Muscle layer of duodenum (tissue), 2 donors: ENCODE results near the gene THSD8.
"Not testable (repeated sequence)": the region's sequence is repeated elsewhere in the genome, so short reads cannot be mapped to it uniquely, and the experiment has no call there.

Source experiments
- H3K27ac ChIP-seq: one replicate; pipeline ENCODE4 v1.7.0; 2013; ENCODE audit warnings: mild to moderate bottlenecking, low read length
- H3K27me3 ChIP-seq: one replicate; pipeline ENCODE4 v1.7.0; 2013; ENCODE audit warnings: low read depth, mild to moderate bottlenecking, control low read depth, low read length
- H3K36me3 ChIP-seq, 2 donors: one replicate each; pipeline ENCODE4 v1.7.0; 2013; ENCODE audit warnings: low read length in 2 of 2, control low read depth in 1 of 2, mild to moderate bottlenecking in 1 of 2; ENCODE audit not compliant: insufficient read depth in 2 of 2, control insufficient read depth in 1 of 2
- H3K4me1 ChIP-seq, 2 donors: one replicate each; pipeline ENCODE4 v1.7.0; 2013; ENCODE audit warnings: low read length in 2 of 2, mild to moderate bottlenecking in 2 of 2, control low read depth in 1 of 2, moderate library complexity in 1 of 2; ENCODE audit not compliant: insufficient read depth in 2 of 2, control insufficient read depth in 1 of 2
- H3K4me3 ChIP-seq, 2 donors: one replicate each; pipeline ENCODE4 v1.7.0; 2013; ENCODE audit warnings: low read length in 2 of 2, low read depth in 1 of 2, mild to moderate bottlenecking in 1 of 2
- H3K9me3 ChIP-seq, 2 donors: one replicate each; pipeline ENCODE4 v1.7.0; 2013; ENCODE audit warnings: low read length in 2 of 2, control low read depth in 1 of 2, mild to moderate bottlenecking in 1 of 2; ENCODE audit not compliant: control insufficient read depth in 1 of 2
- donor health status: healthy.

THSD8 gene

GRCh38 chr19:12837225-12837624, 35.4 kb downstream of the THSD8 start:
- H3K27me3 ChIP-seq: peaks cover 83% of the 10 kb centered on the region
- peaks cover 0 to 42% of the 10 kb centered on the region in 2 donors for H3K4me1 ChIP-seq
- H3K4me3 ChIP-seq: no peak overlapping the region
- no peaks in the 10 kb centered on the region for H3K36me3 ChIP-seq
- H3K9me3 ChIP-seq: no peaks in the 10 kb centered on the region
- H3K27ac ChIP-seq: no peak overlapping the region

GRCh38 chr19:12838182-12838885, 36.5 kb downstream of the THSD8 start, which contains the start of gene MAST1:
MAST1 (plus strand) TSS chr19:12838515; CDS start chr19:12838573, 58 bp downstream.
- Histone ChIP-seq H3K36me3 (no peaks in the 10 kb centered on the region), H3K4me3 (peak within 1 kb of the TSS in 1 of 2 donors; percentile 38), H3K27ac (no peak within 1 kb of the TSS), H3K9me3 (no peaks in the 10 kb centered on the region), H3K4me1 (peaks cover 0 to 31% of the 10 kb centered on the region in 2 donors), H3K27me3 (peaks cover 73% of the 10 kb centered on the region)

DNA sequence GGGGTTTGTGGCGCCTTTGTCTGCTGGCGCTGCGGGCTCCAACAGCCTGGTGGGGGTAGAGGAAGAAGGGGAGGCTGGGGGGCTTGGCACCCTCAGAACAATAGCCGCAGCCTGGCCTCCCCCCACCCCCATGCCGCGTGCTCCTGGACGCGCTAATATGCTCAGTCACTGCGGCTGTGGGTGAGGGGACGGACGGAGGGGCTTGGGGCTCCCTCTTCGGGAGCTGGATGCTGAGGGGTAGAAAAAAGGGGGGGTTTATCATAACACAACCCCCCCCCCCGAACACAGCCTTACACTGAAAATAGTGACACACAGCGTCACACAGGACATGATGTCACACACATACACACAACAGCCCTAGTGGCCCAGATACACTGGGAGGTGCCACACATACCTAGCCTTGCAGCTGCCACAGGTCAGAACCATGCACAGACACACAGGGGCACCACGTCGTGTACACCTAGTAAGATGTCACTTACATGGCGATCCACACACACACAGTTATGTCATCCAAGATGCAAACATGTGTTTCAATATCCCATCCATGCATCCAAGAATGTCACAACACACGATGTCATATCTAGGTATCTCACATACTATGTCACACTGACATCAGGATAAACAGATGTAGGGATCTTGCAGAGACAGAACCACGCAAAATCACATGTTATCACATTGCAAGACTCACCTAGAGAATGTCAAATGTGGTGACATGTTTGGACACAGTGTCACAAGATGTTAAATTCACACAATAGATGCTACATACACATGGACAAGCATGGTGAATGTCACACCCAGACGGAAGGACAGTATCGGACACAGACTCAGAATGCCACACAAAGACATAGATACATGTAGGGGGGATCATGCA, 37.3 kb downstream of the THSD8 start:
- H3K36me3 ChIP-seq: no peaks in the 10 kb centered on the region
- H3K4me1 ChIP-seq: peaks cover 0 to 26% of the 10 kb centered on the region in 2 donors
- peaks cover 75% of the 10 kb centered on the region for H3K27me3 ChIP-seq
- no peaks in the 10 kb centered on the region for H3K9me3 ChIP-seq
- H3K27ac ChIP-seq: no peak overlapping the region
- H3K4me3 ChIP-seq: peak overlapping the region in 1 of 2 donors; percentile 38

- peaks cover 66% of the 10 kb centered on the region for H3K27me3 ChIP-seq
- H3K27ac ChIP-seq: no peak overlapping the region
- no peaks in the 10 kb centered on the region for H3K9me3 ChIP-seq
- H3K36me3 ChIP-seq: no peaks in the 10 kb centered on the region
- H3K4me3 ChIP-seq: peak overlapping the region in 1 of 2 donors; percentile 51
- H3K4me1 ChIP-seq: peaks cover 0 to 22% of the 10 kb centered on the region in 2 donors
These were observed 38.5 kb downstream of the THSD8 start for GRCh38 chr19:12840091-12841079.

- peak overlapping the region in 1 of 2 donors; percentile 51 for H3K4me3 ChIP-seq
- H3K36me3 ChIP-seq: no peaks in the 10 kb centered on the region
- peaks cover 0 to 22% of the 10 kb centered on the region in 2 donors for H3K4me1 ChIP-seq
- H3K27ac ChIP-seq: no peak overlapping the region
- H3K27me3 ChIP-seq: peaks cover 59% of the 10 kb centered on the region
- no peaks in the 10 kb centered on the region for H3K9me3 ChIP-seq
These were observed 39.2 kb downstream of the THSD8 start for GRCh38 chr19:12841094-12841493.

DNA sequence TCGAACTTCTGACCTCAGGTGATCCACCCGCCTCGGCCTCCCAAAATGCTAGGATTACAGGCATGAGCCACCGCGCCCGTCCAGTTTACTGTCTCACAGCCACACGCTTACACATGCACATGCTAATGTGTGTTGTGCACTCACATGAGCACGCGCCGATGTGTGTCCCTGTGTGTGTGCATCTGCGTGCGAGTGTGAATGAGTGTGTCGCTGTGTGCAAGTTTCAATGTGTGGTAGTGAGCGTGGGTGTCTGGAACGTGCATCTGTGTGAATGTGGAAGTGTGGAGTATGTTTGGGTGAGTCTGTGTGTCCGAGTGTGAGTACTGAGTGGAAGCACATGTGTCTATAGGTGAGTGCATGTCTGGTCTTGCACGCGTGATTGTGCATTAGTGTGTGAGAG, 40.6 kb downstream of the THSD8 start:
- Histone ChIP-seq H3K27ac (no peak overlapping the region), H3K27me3 (peaks cover 49% of the 10 kb centered on the region), H3K4me1 (peaks cover 0 to 22% of the 10 kb centered on the region in 2 donors), H3K9me3 (no peaks in the 10 kb centered on the region), H3K36me3 (no peaks in the 10 kb centered on the region), H3K4me3 (no peak overlapping the region)

- no peak overlapping the region for H3K4me3 ChIP-seq
- H3K9me3 ChIP-seq: no peaks in the 10 kb centered on the region
- H3K27me3 ChIP-seq: peaks cover 43% of the 10 kb centered on the region
- H3K4me1 ChIP-seq: peaks cover 0 to 17% of the 10 kb centered on the region in 2 donors
- no peak overlapping the region for H3K27ac ChIP-seq
- no peaks in the 10 kb centered on the region for H3K36me3 ChIP-seq
These were observed 41.5 kb downstream of the THSD8 start for GRCh38 chr19:12843328-12843727.

GRCh38 chr19:12843999-12844732, 42.3 kb downstream of the THSD8 start:
- Histone ChIP-seq H3K9me3 (no peaks in the 10 kb centered on the region), H3K27ac (no peak overlapping the region), H3K4me3 (no peak overlapping the region), H3K36me3 (no peaks in the 10 kb centered on the region), H3K4me1 (peaks cover 0 to 9% of the 10 kb centered on the region in 2 donors), H3K27me3 (peaks cover 38% of the 10 kb centered on the region)

DNA sequence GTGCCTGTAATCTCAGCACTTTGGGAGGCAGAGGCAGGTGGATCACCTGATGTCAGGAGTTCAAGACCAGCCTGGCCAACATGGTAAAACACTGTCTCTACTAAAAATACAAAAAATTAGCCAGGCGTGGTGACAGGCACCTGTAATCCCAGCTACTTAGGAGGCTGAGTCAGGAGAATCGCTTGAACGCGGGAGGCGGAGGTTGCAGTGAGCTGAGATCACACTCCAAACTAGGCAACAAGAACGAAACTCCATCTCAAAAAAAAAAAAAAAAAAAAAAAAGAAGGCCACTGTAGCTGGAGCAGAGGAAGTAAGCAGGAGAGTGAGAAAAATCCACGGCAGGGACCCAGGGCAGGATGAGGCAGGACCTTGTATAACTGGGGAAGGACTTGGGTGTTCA, 44.7 kb downstream of the THSD8 start:
- H3K4me1 ChIP-seq, H3K27ac ChIP-seq, H3K36me3 ChIP-seq, H3K9me3 ChIP-seq, H3K4me3 ChIP-seq: not testable (repeated sequence)
- peaks cover 15% of the 10 kb centered on the region for H3K27me3 ChIP-seq
